COLO668 (cell line): Measurements from ENCODE around the gene IFIT1B.
"Not testable (repeated sequence)": the region's sequence is repeated elsewhere in the genome, so short reads cannot be mapped to it uniquely, and the experiment has no call there.

Experiments used
- DNase-seq: peaks from one replicate; lab custom pipeline; 2025; ENCODE audit not compliant: unreplicated experiment; lab: John Stamatoyannopoulos, UW

Gene IFIT1B

GRCh38 chr10:89348481-89348880 is 29.4 kb upstream of the IFIT1B start:
- no peak for DNase-seq

- DNase-seq, result no peak
Observed at GRCh38 chr10:89348975-89349374, 28.9 kb upstream of the IFIT1B start.

GRCh38 chr10:89350631-89351315 is 27.1 kb upstream of the IFIT1B start:
- DNase-seq, result not testable (repeated sequence)

- no peak for DNase-seq
Observed at GRCh38 chr10:89351412-89351779, 26.5 kb upstream of the IFIT1B start.

GRCh38 chr10:89351780-89352597 is 25.9 kb upstream of the IFIT1B start:
- DNase-seq, result no peak

- DNase-seq, result no peak
Observed at GRCh38 chr10:89352802-89353201, 25.1 kb upstream of the IFIT1B start.

GRCh38 chr10:89355394-89355931 is 22.4 kb upstream of the IFIT1B start:
- no peak for DNase-seq

- no peak for DNase-seq
Observed at GRCh38 chr10:89357096-89357495, 20.8 kb upstream of the IFIT1B start.

- DNase-seq, result no peak
Observed at GRCh38 chr10:89357975-89358374, 19.9 kb upstream of the IFIT1B start.

GRCh38 chr10:89360157-89360556 is 17.7 kb upstream of the IFIT1B start:
- peak; percentile 21 for DNase-seq

- no peak for DNase-seq
Observed at GRCh38 chr10:89362929-89363328, 14.9 kb upstream of the IFIT1B start.

- no peak for DNase-seq
Observed at GRCh38 chr10:89363729-89364442, 14.0 kb upstream of the IFIT1B start.

- no peak for DNase-seq
Observed at GRCh38 chr10:89364531-89364930, 13.3 kb upstream of the IFIT1B start.

GRCh38 chr10:89367529-89367928 is 10.3 kb upstream of the IFIT1B start:
- no peak for DNase-seq

- DNase-seq, result no peak
Observed at GRCh38 chr10:89368129-89368528, 9.7 kb upstream of the IFIT1B start.

GRCh38 chr10:89369156-89370105 is 8.4 kb upstream of the IFIT1B start:
- no peak for DNase-seq

- DNase-seq, result no peak
Observed at GRCh38 chr10:89371079-89371478, 6.8 kb upstream of the IFIT1B start.

- DNase-seq, result no peak
Observed at GRCh38 chr10:89371987-89372386, 5.9 kb upstream of the IFIT1B start.

GRCh38 chr10:89373916-89374711 is 3.7 kb upstream of the IFIT1B start:
- peak; percentile 31 for DNase-seq

- DNase-seq, result no peak
Observed at GRCh38 chr10:89374713-89375141, 3.1 kb upstream of the IFIT1B start.
